Ovary (tissue), 9 donors: Measurements from ENCODE around the gene CASP10. TPM values are rescaled to one million over a fixed set of nuclear protein-coding genes. Genes with fewer than 3 reads are reported as not detected.
"Not testable (repeated sequence)": the region's sequence is repeated elsewhere in the genome, so short reads cannot be mapped to it uniquely, and the experiment has no call there.

Experiments
- DNase-seq, 5 donors: peaks; one replicate each; pipeline ENCODE4 v3.0.0-alpha.2; 2019 to 2020
- H3K27ac ChIP-seq, 2 donors: fragments of 200-600 bp; one replicate each; pipeline versions ENCODE4 v1.5.1 to v1.8.0; 2019 to 2022
- H3K27me3 ChIP-seq: fragments of 200-600 bp; one replicate; pipeline ENCODE4 v1.8.0; 2022
- H3K36me3 ChIP-seq: fragments of 200-600 bp; sonication (generic); one replicate; pipeline ENCODE4 v1.5.1; 2019
- H3K4me1 ChIP-seq: one replicate; pipeline ENCODE4 v1.8.1; 2013; ENCODE audit warnings: mild to moderate bottlenecking, moderate library complexity; ENCODE audit not compliant: insufficient read depth
- H3K4me3 ChIP-seq: fragments of 200-600 bp; sonication (generic); one replicate; pipeline ENCODE4 v1.5.1; 2017
- H3K9me3 ChIP-seq, 2 donors: fragments of 200-600 bp in 1 of 2; sonication (generic) in 1 of 2; one replicate each; pipeline versions ENCODE4 v1.5.1 to v1.8.1; 2013 to 2019; ENCODE audit warnings: mild to moderate bottlenecking in 1 of 2, moderate library complexity in 1 of 2
- EP300 ChIP-seq: sonication (generic); formaldehyde crosslinking; IDR thresholded peaks from one replicate; pipeline ENCODE4 v1.6.1; 2017; ENCODE audit warnings: antibody characterized with exemption
- POLR2A ChIP-seq: fragments of 450-650 bp; IDR thresholded peaks from one replicate; pipeline ENCODE4 v1.6.1; 2017; ENCODE audit warnings: antibody characterized with exemption, mild to moderate bottlenecking, moderate library complexity
- WGBS, 3 donors: extraction: QIAGEN DNeasy Blood & Tissue Kit in 1 of 3; methylation state at CpG; one replicate each; pipeline versions ENCODE4 v1.1.5 to v1.1.7; 2013 to 2017; 5-methylcytosine and 5-hydroxymethylcytosine counted together
- intact Hi-C, 4 donors: fragments of 100-400 bp; cut with DNase I; formaldehyde crosslinking; loops; one replicate each; pipeline versions ENCODE4 v1.11.0 to v1.15.1; 2022 to 2023
- polyA plus RNA-seq, 2 donors: library from polyadenylated mRNA; stranded (reverse); fragments of 200-250 nt in 1 of 2; fragments of 350-450 nt in 1 of 2; fragmentation: Illumina TruSeq in 1 of 2; extraction: RNeasy Lipid Tissue Mini Kit (QIAGEN cat#74804) in 1 of 2; gene quantifications; one replicate each; pipeline ENCODE4 v1.2.3, GENCODE V29; 2013 to 2014
- total RNA-seq, 7 donors: library from RNA; depleted of rRNA in 2 of 7; stranded (reverse); fragments of >200 nt in 2 of 7; fragmentation: NEBNext Ultra II Directional in 3 of 7; extraction: Animal tissue kit (Norgen Biotek cat#: 25700) in 3 of 7; gene quantifications; one replicate each; pipeline versions ENCODE4 v1.1.0 to v1.2.4, GENCODE V29; 2016 to 2023
- TF ChIP-seq, protein P1 (sequence below), 3 donors: fragments of 450-650 bp in 2 of 3; fragments of 200-600 bp in 1 of 3; IDR thresholded peaks; one replicate each; pipeline versions ENCODE4 v1.5.1 to v1.8.0; 2016 to 2022; ENCODE audit warnings: antibody characterized with exemption in 3 of 3, mild to moderate bottlenecking in 1 of 3
- donor health status: DM: no; HTN: no; CAD: no; lungs with moderate emphysema.
- donor health status: DM: no; HTN: no; CAD: no.
- donor health status: Bipolar disorder and iron deficiency.
- donor health status: DM: yes; HTN: yes; CAD: no.
- donor health status: DM: no; HTN: no; CAD: no.
- donor health status: DM: yes; HTN: yes; CAD: no.

Gene CASP10
- total and polyA plus RNA-seq, 9 donors: 2.1 to 19.0 (median 3.8) TPM

DNA sequence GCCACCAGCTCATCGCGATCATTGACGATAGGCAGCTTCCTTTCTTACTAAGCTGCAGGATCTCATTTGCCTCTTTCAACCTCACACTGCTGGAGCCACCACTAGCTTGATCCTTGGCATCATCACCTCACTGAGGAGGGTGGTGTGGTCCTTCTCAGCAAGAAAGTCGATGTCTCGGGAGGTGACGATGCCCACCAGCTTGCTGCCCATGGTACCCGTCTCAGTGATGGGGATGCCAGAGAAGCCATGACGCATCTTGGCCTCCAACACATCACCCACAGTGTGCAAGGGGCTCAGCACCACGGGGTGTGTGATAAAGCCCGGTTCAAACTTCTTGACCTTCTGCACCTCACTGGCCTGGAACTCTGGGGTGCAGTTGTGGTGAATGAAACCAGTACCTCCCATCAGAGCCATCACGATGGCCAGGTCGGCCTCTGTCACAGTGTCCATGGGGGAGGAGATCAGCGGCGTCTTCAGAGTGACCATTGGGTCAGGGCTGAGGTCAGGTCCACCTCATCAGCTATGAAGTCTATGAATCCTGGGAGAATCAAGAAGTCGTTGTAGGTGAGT, 44.5 kb upstream of the CASP10 start:
- H3K36me3 ChIP-seq: no peaks in the 10 kb centered on the region
- H3K9me3 ChIP-seq: no peaks in the 10 kb centered on the region
- intact Hi-C loops: no loop called here
- no peak for DNase-seq
- no peaks in the 10 kb centered on the region for H3K27me3 ChIP-seq
- H3K4me3 ChIP-seq: no peak overlapping the region
- WGBS, 3 donors: 95 to 98% (median 96%) methylated on average over 15 of the region's 15 CpGs
- TF ChIP-seq POLR2A (no peak), EP300 (no peak)
- TF ChIP-seq, protein P1, sequence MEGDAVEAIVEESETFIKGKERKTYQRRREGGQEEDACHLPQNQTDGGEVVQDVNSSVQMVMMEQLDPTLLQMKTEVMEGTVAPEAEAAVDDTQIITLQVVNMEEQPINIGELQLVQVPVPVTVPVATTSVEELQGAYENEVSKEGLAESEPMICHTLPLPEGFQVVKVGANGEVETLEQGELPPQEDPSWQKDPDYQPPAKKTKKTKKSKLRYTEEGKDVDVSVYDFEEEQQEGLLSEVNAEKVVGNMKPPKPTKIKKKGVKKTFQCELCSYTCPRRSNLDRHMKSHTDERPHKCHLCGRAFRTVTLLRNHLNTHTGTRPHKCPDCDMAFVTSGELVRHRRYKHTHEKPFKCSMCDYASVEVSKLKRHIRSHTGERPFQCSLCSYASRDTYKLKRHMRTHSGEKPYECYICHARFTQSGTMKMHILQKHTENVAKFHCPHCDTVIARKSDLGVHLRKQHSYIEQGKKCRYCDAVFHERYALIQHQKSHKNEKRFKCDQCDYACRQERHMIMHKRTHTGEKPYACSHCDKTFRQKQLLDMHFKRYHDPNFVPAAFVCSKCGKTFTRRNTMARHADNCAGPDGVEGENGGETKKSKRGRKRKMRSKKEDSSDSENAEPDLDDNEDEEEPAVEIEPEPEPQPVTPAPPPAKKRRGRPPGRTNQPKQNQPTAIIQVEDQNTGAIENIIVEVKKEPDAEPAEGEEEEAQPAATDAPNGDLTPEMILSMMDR (IDR thresholded peaks at IDR 0.05): no peak
- no peaks in the 10 kb centered on the region for H3K4me1 ChIP-seq
- no peak overlapping the region for H3K27ac ChIP-seq

GRCh38 chr2:201138986-201139781, 43.8 kb upstream of the CASP10 start:
- DNase-seq, H3K27ac ChIP-seq, intact Hi-C loops: not testable (repeated sequence)

DNA sequence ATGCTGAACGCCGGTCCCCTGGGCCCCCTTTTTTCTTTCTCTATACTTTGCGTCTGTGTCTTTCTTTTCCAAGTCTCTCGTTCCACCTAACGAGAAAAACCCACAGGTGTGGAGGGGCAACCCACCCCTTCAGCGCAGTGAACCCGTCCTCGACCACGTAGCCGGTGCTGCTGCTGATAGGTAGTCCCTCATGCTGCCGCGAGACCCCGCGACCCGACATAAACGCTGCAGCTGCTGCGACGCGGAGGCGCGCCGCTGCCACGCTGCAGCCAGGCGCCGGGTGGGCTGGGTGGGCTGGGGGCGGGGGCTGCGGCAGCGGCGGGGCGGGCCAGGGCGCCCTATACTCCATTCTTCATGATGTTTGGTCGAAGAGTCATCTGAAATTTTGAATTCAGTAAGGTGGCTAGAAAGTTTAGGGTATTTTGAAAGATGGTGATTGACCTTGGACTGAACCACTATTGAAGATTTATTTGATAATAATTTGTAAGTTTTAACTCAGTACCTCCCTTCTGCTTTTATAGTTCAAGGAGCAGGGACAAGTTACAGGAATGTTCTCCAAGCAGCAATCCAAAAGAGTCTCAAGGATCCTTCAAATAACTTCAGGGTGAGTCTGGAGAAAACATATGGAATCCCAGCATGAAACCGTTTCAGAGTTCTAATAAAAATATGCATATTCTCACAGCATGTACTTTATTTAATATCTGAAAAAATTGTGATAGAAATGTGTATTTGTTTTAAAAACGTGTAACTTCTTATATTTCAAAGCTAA, 42.9 kb upstream of the CASP10 start:
- WGBS, 3 donors: 68 to 74% (median 71%) methylated on average over 34 of the region's 34 CpGs
- no peak overlapping the region for H3K27ac ChIP-seq
- no peaks in the 10 kb centered on the region for H3K4me1 ChIP-seq
- no peaks in the 10 kb centered on the region for H3K9me3 ChIP-seq
- TF ChIP-seq EP300 (no peak), POLR2A (no peak)
- TF ChIP-seq, protein P1 (IDR thresholded peaks at IDR 0.05): no peak
- H3K27me3 ChIP-seq: no peaks in the 10 kb centered on the region
- no peaks in the 10 kb centered on the region for H3K36me3 ChIP-seq
- H3K4me3 ChIP-seq: no peak overlapping the region
- DNase-seq: no peak
- intact Hi-C loops: no loop called here

More at GRCh38 chr2:201138986-201139781, 43.8 kb upstream of the CASP10 start:
- H3K36me3 ChIP-seq, H3K9me3 ChIP-seq, H3K4me1 ChIP-seq, H3K27me3 ChIP-seq, H3K4me3 ChIP-seq: not testable (repeated sequence)
- WGBS, 3 donors: 83 to 91% (median 89%) methylated on average over 14 of the region's 14 CpGs

DNA sequence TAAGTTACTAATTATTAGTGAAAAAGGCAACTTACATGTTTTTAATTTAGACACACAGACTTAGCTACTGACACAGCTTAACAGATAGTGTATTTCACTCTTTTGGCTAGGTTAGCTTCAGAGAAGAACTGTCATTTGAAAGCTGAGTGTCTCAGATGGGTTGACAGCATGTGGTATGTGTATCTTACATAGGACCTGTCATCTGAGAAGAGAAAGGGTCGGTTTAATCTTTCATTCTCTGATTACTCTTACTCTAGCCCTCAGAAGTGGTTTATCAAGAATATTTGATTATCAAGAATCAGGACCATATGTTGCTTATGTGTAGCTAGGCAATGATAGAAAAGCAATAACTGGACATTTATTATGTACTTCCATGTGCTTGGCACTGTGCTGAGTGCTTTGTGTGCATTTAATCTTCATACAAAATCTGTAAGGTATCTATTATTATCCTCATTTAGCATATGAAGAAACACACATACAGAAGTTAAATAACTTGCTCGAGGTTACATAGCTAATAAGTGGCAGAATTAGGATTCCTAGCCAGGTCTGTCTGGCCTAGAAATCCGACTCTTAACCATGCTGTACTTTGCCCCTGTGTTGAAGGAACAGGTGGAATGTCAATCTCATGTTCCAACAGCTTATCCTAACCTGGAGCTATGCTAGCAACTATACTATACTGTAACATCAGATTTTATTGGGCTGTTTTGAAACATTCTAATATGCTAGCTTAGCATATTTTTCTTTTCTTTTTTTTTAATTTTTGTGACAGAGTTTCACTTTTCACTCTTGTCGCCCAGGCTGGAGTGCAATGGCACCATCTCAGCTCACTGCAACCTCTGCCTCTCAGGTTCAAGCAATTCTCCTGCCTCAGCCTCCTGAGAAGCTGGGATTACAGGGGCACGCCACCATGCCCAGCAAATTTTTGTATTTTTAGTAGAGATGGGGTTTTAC, 38.6 kb upstream of the CASP10 start:
- 90% methylated on average over 5 of the region's 5 CpGs for WGBS, 3 donors
- TF ChIP-seq POLR2A: no peak
- TF ChIP-seq, protein P1 (IDR thresholded peaks at IDR 0.05): no peak
- TF ChIP-seq EP300: no peak
- H3K4me3 ChIP-seq: no peak overlapping the region
- no peak overlapping the region for H3K27ac ChIP-seq
- H3K27me3 ChIP-seq: no peaks in the 10 kb centered on the region
- no peaks in the 10 kb centered on the region for H3K4me1 ChIP-seq
- no peaks in the 10 kb centered on the region for H3K36me3 ChIP-seq
- no peak for DNase-seq
- no peaks in the 10 kb centered on the region for H3K9me3 ChIP-seq
- intact Hi-C loops: no loop called here
